Erythroblast (primary cell): ENCODE measurements around the gene KCNA1.
"Not testable (repeated sequence)": the region's sequence is repeated elsewhere in the genome, so short reads cannot be mapped to it uniquely, and the experiment has no call there.

Source experiments
- GATA1 ChIP-seq: IDR thresholded peaks from 2 replicates; pipeline ENCODE4 v1.6.1; 2011; ENCODE audit warnings: low read depth, mild to moderate bottlenecking, control low read depth, low read length, moderate library complexity
- POLR2A ChIP-seq: IDR thresholded peaks from 2 replicates; pipeline ENCODE4 v1.6.1; 2011; ENCODE audit warnings: mild to moderate bottlenecking, low read length

GRCh38 chr12:4879481-4879880 is 30.2 kb upstream of the KCNA1 start:
- not testable (repeated sequence) for TF ChIP-seq POLR2A, GATA1
